Fibroblast of pulmonary artery (primary cell): Measurements from ENCODE around the gene IMPDH1.

Source experiments
- DNase-seq: peaks from one replicate; pipeline ENCODE4 v3.0.0-alpha.2; 2010; ENCODE audit warnings: low read depth
- H3K4me3 ChIP-seq: replicated peaks from 2 replicates; pipeline ENCODE4 v1.5.1; 2011; ENCODE audit warnings: low read depth, mild to moderate bottlenecking, control low read depth, low read length, moderate library complexity
- TF ChIP-seq, protein P1 (sequence below): IDR thresholded peaks from 2 replicates; pipeline ENCODE4 v1.5.1; 2011; ENCODE audit warnings: mild to moderate bottlenecking, control low read depth, low read length, inconsistent platforms; ENCODE audit errors: missing control alignments

The IMPDH1 gene

GRCh38 chr7:128380483-128381106 is 29.2 kb downstream of the IMPDH1 start:
- DNase-seq: no peak
- no peak overlapping the region for H3K4me3 ChIP-seq

GRCh38 chr7:128379900-128380479 is 29.8 kb downstream of the IMPDH1 start:
- DNase-seq: no peak
- TF ChIP-seq, protein P1, sequence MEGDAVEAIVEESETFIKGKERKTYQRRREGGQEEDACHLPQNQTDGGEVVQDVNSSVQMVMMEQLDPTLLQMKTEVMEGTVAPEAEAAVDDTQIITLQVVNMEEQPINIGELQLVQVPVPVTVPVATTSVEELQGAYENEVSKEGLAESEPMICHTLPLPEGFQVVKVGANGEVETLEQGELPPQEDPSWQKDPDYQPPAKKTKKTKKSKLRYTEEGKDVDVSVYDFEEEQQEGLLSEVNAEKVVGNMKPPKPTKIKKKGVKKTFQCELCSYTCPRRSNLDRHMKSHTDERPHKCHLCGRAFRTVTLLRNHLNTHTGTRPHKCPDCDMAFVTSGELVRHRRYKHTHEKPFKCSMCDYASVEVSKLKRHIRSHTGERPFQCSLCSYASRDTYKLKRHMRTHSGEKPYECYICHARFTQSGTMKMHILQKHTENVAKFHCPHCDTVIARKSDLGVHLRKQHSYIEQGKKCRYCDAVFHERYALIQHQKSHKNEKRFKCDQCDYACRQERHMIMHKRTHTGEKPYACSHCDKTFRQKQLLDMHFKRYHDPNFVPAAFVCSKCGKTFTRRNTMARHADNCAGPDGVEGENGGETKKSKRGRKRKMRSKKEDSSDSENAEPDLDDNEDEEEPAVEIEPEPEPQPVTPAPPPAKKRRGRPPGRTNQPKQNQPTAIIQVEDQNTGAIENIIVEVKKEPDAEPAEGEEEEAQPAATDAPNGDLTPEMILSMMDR: no peak
- H3K4me3 ChIP-seq: no peak overlapping the region

More at GRCh38 chr7:128380483-128381106, 29.2 kb downstream of the IMPDH1 start:
- TF ChIP-seq, protein P1: no peak

GRCh38 chr7:128378637-128379036 is 31.1 kb downstream of the IMPDH1 start:
- TF ChIP-seq, protein P1: no peak
- no peak for DNase-seq
- no peak overlapping the region for H3K4me3 ChIP-seq

DNA sequence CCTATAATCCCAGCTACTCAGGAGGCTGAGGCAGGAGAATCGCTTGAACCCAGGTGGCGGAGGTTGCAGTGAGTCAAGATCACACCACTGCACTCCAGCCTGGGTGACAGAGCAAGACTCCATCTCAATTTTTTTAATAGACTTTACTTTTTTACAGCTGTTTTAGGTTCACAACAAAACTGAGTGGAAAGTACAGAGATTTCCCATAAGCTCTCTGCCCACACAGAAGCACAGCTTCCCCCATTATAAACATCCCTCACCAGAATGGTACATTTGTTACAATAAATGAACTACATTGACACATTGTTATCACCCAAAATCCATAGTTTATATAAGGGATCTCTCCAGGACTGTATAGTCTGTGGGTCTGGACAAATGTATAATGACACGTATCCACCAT is 33.7 kb downstream of the IMPDH1 start:
- TF ChIP-seq, protein P1: no peak
- DNase-seq: no peak
- H3K4me3 ChIP-seq: no peak overlapping the region

DNA sequence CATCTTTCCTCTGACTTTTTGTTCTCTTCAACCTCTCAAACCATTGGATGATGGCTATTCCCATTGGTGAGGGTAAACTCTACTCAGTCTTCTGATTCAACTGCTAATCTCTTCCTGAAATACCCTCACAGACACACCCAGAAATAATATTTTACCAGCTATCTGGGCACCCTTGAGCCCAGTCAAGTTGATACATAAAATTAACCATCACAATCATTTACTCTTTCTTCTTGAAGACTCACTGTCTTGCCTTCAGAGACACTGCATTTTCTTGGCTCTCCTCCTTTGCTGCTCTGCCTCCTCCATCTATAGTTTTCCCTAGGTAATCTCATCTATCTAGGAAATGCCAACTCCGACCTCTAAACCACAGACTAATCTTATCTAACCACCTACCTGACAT is 35.7 kb downstream of the IMPDH1 start:
- TF ChIP-seq, protein P1: no peak
- DNase-seq: no peak
- no peak overlapping the region for H3K4me3 ChIP-seq

DNA sequence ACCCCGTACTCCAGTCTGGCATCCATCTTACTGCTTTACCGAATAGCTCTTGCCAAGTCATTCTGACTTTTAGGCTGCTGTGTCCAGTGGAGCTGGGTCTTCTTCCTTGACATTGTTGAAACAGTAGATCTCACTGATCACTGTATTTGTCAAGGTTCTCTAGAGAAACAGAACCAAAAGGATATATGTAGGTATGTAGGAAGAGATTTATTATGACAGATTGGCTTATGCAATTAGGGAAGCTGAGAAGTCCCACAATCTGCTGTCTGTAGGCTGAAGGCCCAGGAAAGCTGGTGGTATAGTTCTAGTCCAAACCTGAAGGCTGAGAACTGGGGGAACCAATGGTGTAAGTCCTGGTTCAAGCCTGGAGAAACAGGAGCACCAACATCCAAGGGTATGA is 36.2 kb downstream of the IMPDH1 start:
- TF ChIP-seq, protein P1: no peak
- DNase-seq: no peak
- no peak overlapping the region for H3K4me3 ChIP-seq

DNA sequence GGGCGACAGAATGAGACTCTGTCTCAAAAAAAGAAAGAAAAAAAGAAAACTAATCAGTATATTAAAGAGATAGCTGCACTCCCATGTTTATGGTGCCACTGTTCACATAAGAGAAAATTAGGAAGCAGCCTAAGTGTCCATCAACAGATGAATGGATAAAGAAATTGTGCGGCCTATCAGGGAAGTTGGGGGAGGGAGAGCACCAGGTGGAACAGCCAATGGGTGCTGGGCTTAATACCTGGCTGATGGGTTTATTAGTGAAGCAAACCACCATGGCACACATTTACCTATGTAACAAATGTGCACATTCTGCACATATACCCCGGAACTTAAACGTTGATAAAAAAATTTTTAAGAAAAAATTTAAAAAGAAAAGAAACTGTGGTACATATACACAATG is 39.3 kb downstream of the IMPDH1 start:
- no peak for DNase-seq
- TF ChIP-seq, protein P1: no peak
- no peak overlapping the region for H3K4me3 ChIP-seq
